Endothelial cell (in vitro differentiated cells): Measurements from ENCODE around the gene SDCBP2. TPM values are rescaled to one million over a fixed set of nuclear protein-coding genes. Genes with fewer than 3 reads are reported as not detected.
A peak's percentile ranks its signal among the peaks of the same experiment; 100 is the strongest.

ENCODE experiments used
- DNase-seq: peaks from one replicate; pipeline ENCODE4 v3.0.0; 2021; ENCODE audit warnings: low spot score
- H3K27ac Mint-ChIP-seq: one replicate; pipeline ENCODE4 v1.8.0; 2021; ENCODE audit warnings: mixed read lengths, inconsistent platforms; ENCODE audit not compliant: unreplicated experiment
- H3K27me3 Mint-ChIP-seq: one replicate; pipeline ENCODE4 v1.8.0; 2021; ENCODE audit warnings: mild to moderate bottlenecking, moderate library complexity, mixed read lengths, inconsistent platforms; ENCODE audit not compliant: unreplicated experiment
- H3K36me3 Mint-ChIP-seq: one replicate; pipeline ENCODE4 v1.8.0; 2021; ENCODE audit warnings: mild to moderate bottlenecking, low read depth, mixed read lengths, inconsistent platforms; ENCODE audit not compliant: unreplicated experiment
- H3K4me1 Mint-ChIP-seq: one replicate; pipeline ENCODE4 v1.8.0; 2021; ENCODE audit warnings: mild to moderate bottlenecking, mixed read lengths, inconsistent platforms; ENCODE audit not compliant: unreplicated experiment
- H3K4me3 Mint-ChIP-seq: one replicate; pipeline ENCODE4 v1.8.0; 2021; ENCODE audit warnings: mild to moderate bottlenecking, mixed read lengths, inconsistent platforms; ENCODE audit not compliant: unreplicated experiment
- H3K9me3 Mint-ChIP-seq: one replicate; pipeline ENCODE4 v1.8.0; 2021; ENCODE audit warnings: mixed read lengths, inconsistent platforms; ENCODE audit not compliant: unreplicated experiment
- CTCF ChIP-seq: fragments of 200-600 bp; sonication (generic); IDR thresholded peaks from one replicate; pipeline ENCODE4 v1.5.0; 2021; ENCODE audit warnings: antibody characterized with exemption; ENCODE audit not compliant: unreplicated experiment
- total RNA-seq: library from RNA; stranded (reverse); fragmentation: NEBNext Ultra II Directional; extraction: Animal tissue kit (Norgen Biotek cat#: 25700); gene quantifications from one replicate; pipeline ENCODE4 v1.2.1, GENCODE V29; 2021; ENCODE audit not compliant: unreplicated experiment

The SDCBP2 gene
- total RNA-seq, 1 donor from 2014 or later = 10.1 TPM

DNA sequence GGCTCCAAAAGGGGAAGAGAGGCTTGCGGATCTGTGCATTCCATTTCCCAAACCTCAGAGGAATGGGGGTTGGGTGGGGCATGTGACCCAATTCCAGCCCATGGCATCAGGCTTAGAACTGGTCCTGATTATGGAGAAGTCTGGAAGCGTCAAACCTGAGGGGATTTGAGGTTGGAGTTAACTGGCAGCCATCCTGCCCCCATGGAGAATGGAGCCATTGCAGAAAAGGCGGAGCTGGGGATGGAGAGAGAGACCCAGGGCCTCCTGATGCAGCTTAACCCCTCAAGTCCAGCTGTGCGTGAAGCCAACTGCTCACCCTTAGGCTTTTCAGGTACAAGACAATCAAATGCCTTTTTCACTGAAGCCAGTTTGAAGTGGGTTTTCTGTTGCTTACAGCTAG is 9.9 kb upstream of the SDCBP2 start:
- H3K27me3 Mint-ChIP-seq = peaks cover 5% of the 10 kb centered on the region
- no peak for TF ChIP-seq CTCF
- H3K36me3 Mint-ChIP-seq = peaks cover 5% of the 10 kb centered on the region
- H3K9me3 Mint-ChIP-seq = no peaks in the 10 kb centered on the region
- DNase-seq = no peak
- H3K4me3 Mint-ChIP-seq = no peak overlapping the region
- H3K27ac Mint-ChIP-seq = no peak overlapping the region
- peaks cover 29% of the 10 kb centered on the region for H3K4me1 Mint-ChIP-seq

- peaks cover 26% of the 10 kb centered on the region for H3K4me1 Mint-ChIP-seq
- H3K27me3 Mint-ChIP-seq = peaks cover 5% of the 10 kb centered on the region
- no peak for TF ChIP-seq CTCF
- H3K36me3 Mint-ChIP-seq = peaks cover 5% of the 10 kb centered on the region
- DNase-seq = no peak
- H3K4me3 Mint-ChIP-seq = no peak overlapping the region
- H3K27ac Mint-ChIP-seq = no peak overlapping the region
- no peaks in the 10 kb centered on the region for H3K9me3 Mint-ChIP-seq
Observed at GRCh38 chr20:1338096-1338495, 9.2 kb upstream of the SDCBP2 start.

GRCh38 chr20:1337441-1337840 is 8.5 kb upstream of the SDCBP2 start:
- H3K9me3 Mint-ChIP-seq = no peaks in the 10 kb centered on the region
- no peak for TF ChIP-seq CTCF
- no peak for DNase-seq
- H3K4me3 Mint-ChIP-seq = peak overlapping the region; percentile 34
- H3K36me3 Mint-ChIP-seq = peaks cover 3% of the 10 kb centered on the region
- peak overlapping the region; percentile 93 for H3K27ac Mint-ChIP-seq
- H3K27me3 Mint-ChIP-seq = peaks cover 5% of the 10 kb centered on the region
- H3K4me1 Mint-ChIP-seq = peaks cover 26% of the 10 kb centered on the region

- H3K9me3 Mint-ChIP-seq = no peaks in the 10 kb centered on the region
- H3K36me3 Mint-ChIP-seq = no peaks in the 10 kb centered on the region
- H3K4me1 Mint-ChIP-seq = peaks cover 26% of the 10 kb centered on the region
- H3K4me3 Mint-ChIP-seq = no peak overlapping the region
- no peak for TF ChIP-seq CTCF
- peaks cover 5% of the 10 kb centered on the region for H3K27me3 Mint-ChIP-seq
- DNase-seq = no peak
- H3K27ac Mint-ChIP-seq = peak overlapping the region; percentile 82
Observed at GRCh38 chr20:1336699-1337367, 7.9 kb upstream of the SDCBP2 start.

GRCh38 chr20:1335961-1336698 is 7.2 kb upstream of the SDCBP2 start:
- peaks cover 5% of the 10 kb centered on the region for H3K27me3 Mint-ChIP-seq
- peaks cover 26% of the 10 kb centered on the region for H3K4me1 Mint-ChIP-seq
- H3K4me3 Mint-ChIP-seq = no peak overlapping the region
- H3K36me3 Mint-ChIP-seq = peaks cover 2% of the 10 kb centered on the region
- peak overlapping the region; percentile 82 for H3K27ac Mint-ChIP-seq
- no peak for DNase-seq
- H3K9me3 Mint-ChIP-seq = no peaks in the 10 kb centered on the region
- TF ChIP-seq CTCF = no peak
